K562 (cell line): Measurements from ENCODE around the gene FSTL1. TPM values are rescaled to one million over a fixed set of nuclear protein-coding genes. Genes with fewer than 3 reads are reported as not detected.

Experiments
- ATAC-seq: fragments of 200-7000 bp; cut with Tn5 transposase; 3 replicates; pipeline ENCODE4 v1.9.1; 2020; ENCODE audit warnings: moderate library complexity
- BruUV-seq: library from RNA; stranded (reverse); fragments of 400-500 nt; replicated peaks from 2 replicates; lab custom pipeline; 2021; lab: Mats Ljungman, UMichigan
- CTCF ChIA-PET: fragments of 300-600 bp; formaldehyde crosslinking; extraction: SDS; loops from one replicate; lab custom pipeline; 2021; ENCODE audit warnings: low intra/inter-chr PET ratio; lab: Yijun Ruan, JAX
- POLR2A ChIA-PET: fragments of 300-600, 350-650 bp; sonication (Branson Sonifier 250); formaldehyde crosslinking; extraction: SDS; loops from one replicate; lab custom pipeline; 2021; ENCODE audit warnings: antibody characterized with exemption, inconsistent platforms; lab: Yijun Ruan, JAX
- DNase-seq, 4 experiments: peaks; one replicate each; pipeline versions ENCODE4 v3.0.0 to v3.0.0-alpha.2; 2011 to 2018; ENCODE audit warnings: low spot score in 3 of 4, mixed read lengths in 3 of 4; ENCODE audit errors: extremely low read depth in 1 of 4
- FAIRE-seq: peaks from 2 replicates; lab custom pipeline; 2011; peaks lifted over from hg19 to GRCh38; lab: Jason Lieb, UNC
- H2AFZ ChIP-seq: 2 replicates; pipeline ENCODE4 v1.6.0; 2011; ENCODE audit warnings: low read depth, low read length, control low read depth, inconsistent platforms
- H3K27ac ChIP-seq: fragments of 200-600 bp; 3 replicates; pipeline ENCODE4 v1.8.0; 2011; ENCODE audit warnings: low read depth, mild to moderate bottlenecking, control low read depth, inconsistent platforms, low read length, moderate library complexity, mixed read lengths; ENCODE audit errors: extremely low read depth
- H3K27me3 ChIP-seq, 2 experiments: fragments of 300-600 bp in 1 of 2; 2 replicates in 1 of 2; 3 replicates in 1 of 2; pipeline versions ENCODE4 v1.6.0 to v1.8.0; 2011; ENCODE audit warnings: inconsistent platforms in 2 of 2, low read length in 2 of 2, mild to moderate bottlenecking in 1 of 2, mixed read lengths in 1 of 2, moderate library complexity in 1 of 2; ENCODE audit not compliant: control insufficient read depth in 2 of 2, insufficient read depth in 2 of 2
- H3K36me3 ChIP-seq: fragments of 300-600 bp; 3 replicates; pipeline ENCODE4 v1.8.0; 2011; ENCODE audit warnings: mild to moderate bottlenecking, low read length, inconsistent platforms; ENCODE audit not compliant: control insufficient read depth, insufficient read depth
- H3K4me1 ChIP-seq, 2 experiments: fragments of 200-600 bp in 1 of 2; replicated peaks in 1 of 2; 2 replicates in 1 of 2; 3 replicates in 1 of 2; pipeline versions ENCODE4 v1.5.1 to v1.8.0; 2011; ENCODE audit warnings: inconsistent platforms in 2 of 2, low read length in 2 of 2, mild to moderate bottlenecking in 1 of 2, mixed read lengths in 1 of 2, moderate library complexity in 1 of 2; ENCODE audit not compliant: control insufficient read depth in 2 of 2, insufficient read depth in 2 of 2
- H3K4me2 ChIP-seq: 2 replicates; pipeline ENCODE4 v1.6.1; 2011; ENCODE audit warnings: low read length, control low read depth, inconsistent platforms, mixed read lengths; ENCODE audit not compliant: insufficient read depth
- H3K4me3 ChIP-seq: fragments of 200-600 bp; sonication (generic), shearing (Covaris generic); 2 replicates; pipeline ENCODE4 v1.5.1; 2016; ENCODE audit warnings: control low read depth, inconsistent platforms
- H3K79me2 ChIP-seq: fragments of 200-600 bp; 3 replicates; pipeline ENCODE4 v1.8.0; 2011; ENCODE audit warnings: low read length, inconsistent platforms; ENCODE audit not compliant: control insufficient read depth, insufficient read depth
- H3K9ac ChIP-seq, 2 experiments: 2 replicates each; pipeline versions ENCODE4 v1.6.0 to v1.6.1; 2011; ENCODE audit warnings: low read depth in 2 of 2, low read length in 2 of 2, control low read depth in 1 of 2, inconsistent platforms in 1 of 2, mild to moderate bottlenecking in 1 of 2, mixed read lengths in 1 of 2; ENCODE audit not compliant: insufficient read depth in 1 of 2
- H3K9me1 ChIP-seq: one replicate; pipeline ENCODE4 v1.6.0; 2011; ENCODE audit warnings: inconsistent platforms, mild to moderate bottlenecking, low read length, moderate library complexity; ENCODE audit not compliant: control insufficient read depth, insufficient read depth
- H3K9me3 ChIP-seq: replicated peaks from 2 replicates; pipeline ENCODE4 v1.5.1; 2011; ENCODE audit warnings: low read depth, low read length, inconsistent platforms; ENCODE audit not compliant: control insufficient read depth, insufficient read depth
- H4K20me1 ChIP-seq: replicated peaks from 2 replicates; pipeline ENCODE4 v1.6.1; 2011; ENCODE audit warnings: low read length, inconsistent platforms, mixed read lengths; ENCODE audit not compliant: control insufficient read depth, insufficient read depth
- BCLAF1 ChIP-seq, 2 experiments: fragments of 450-650 bp in 1 of 2; IDR thresholded peaks; 2 replicates each; pipeline ENCODE4 v1.6.1; 2011 to 2017; ENCODE audit warnings: low read depth in 2 of 2, antibody characterized with exemption in 1 of 2, borderline replicate concordance in 1 of 2, low read length in 1 of 2, mild to moderate bottlenecking in 1 of 2, mixed read lengths in 1 of 2; ENCODE audit not compliant: control insufficient read depth in 1 of 2
- BRCA1 ChIP-seq, 2 experiments: fragments of 450-650 bp in 1 of 2; sonication (generic) in 1 of 2; formaldehyde crosslinking in 1 of 2; IDR thresholded peaks; 2 replicates each; pipeline versions ENCODE4 v1.5.0 to v1.6.1; 2017 to 2020; ENCODE audit warnings: mild to moderate bottlenecking in 1 of 2, missing genetic modification reagents in 1 of 2
- CBFB ChIP-seq: sonication (generic); formaldehyde crosslinking; IDR thresholded peaks from 2 replicates; pipeline ENCODE4 v1.4.0; 2020; ENCODE audit warnings: mild to moderate bottlenecking, missing genetic modification reagents
- DIDO1 ChIP-seq: fragments of 450-650 bp; IDR thresholded peaks from 2 replicates; pipeline ENCODE4 v1.6.1; 2016; ENCODE audit warnings: low read depth, missing biosample characterization, missing genetic modification characterization
- HDAC8 ChIP-seq: fragments of 450-650 bp; IDR thresholded peaks from 2 replicates; pipeline ENCODE4 v1.6.1; 2016; ENCODE audit warnings: mild to moderate bottlenecking, missing genetic modification characterization, moderate library complexity, missing compliant biosample characterization
- KAT8 ChIP-seq: fragments of 450-650 bp; IDR thresholded peaks from 2 replicates; pipeline ENCODE4 v1.6.1; 2016; ENCODE audit warnings: low read depth, mild to moderate bottlenecking
- KLF13 ChIP-seq: fragments of 450-650 bp; IDR thresholded peaks from 2 replicates; pipeline ENCODE4 v1.6.1; 2016; ENCODE audit warnings: missing genetic modification characterization, low read depth, mild to moderate bottlenecking, missing compliant biosample characterization, moderate library complexity, borderline replicate concordance
- MTA3 ChIP-seq: fragments of 450-650 bp; formaldehyde crosslinking; IDR thresholded peaks from 2 replicates; pipeline ENCODE4 v1.6.1; 2017; ENCODE audit warnings: mild to moderate bottlenecking, borderline replicate concordance
- MYNN ChIP-seq, 2 experiments: sonication (generic); formaldehyde crosslinking in 1 of 2; IDR thresholded peaks; 2 replicates each; pipeline versions ENCODE4 v1.5.0 to v1.6.1; 2016 to 2020; ENCODE audit warnings: antibody characterized with exemption in 1 of 2, missing genetic modification reagents in 1 of 2
- NFATC3 ChIP-seq: fragments of 450-650 bp; IDR thresholded peaks from 2 replicates; pipeline ENCODE4 v1.6.1; 2017; ENCODE audit warnings: mild to moderate bottlenecking
- RBBP5 ChIP-seq: fragments of 200-600 bp; sonication (generic); IDR thresholded peaks from 2 replicates; pipeline ENCODE4 v1.6.1; 2012; ENCODE audit warnings: borderline replicate concordance, mild to moderate bottlenecking, low read length, control low read depth, inconsistent platforms; ENCODE audit not compliant: insufficient read depth, poor library complexity, severe bottlenecking
- RBM17 ChIP-seq: fragments of 200-400 bp; formaldehyde crosslinking; IDR thresholded peaks from 2 replicates; pipeline ENCODE4 v1.6.1; 2017; ENCODE audit warnings: low read depth, mild to moderate bottlenecking, low read length, borderline replicate concordance
- RBM39 ChIP-seq: fragments of 200-400 bp; formaldehyde crosslinking; optimal IDR thresholded peaks from 2 replicates; pipeline ENCODE3; 2018; ENCODE audit warnings: low read depth, low read length
- SAP30 ChIP-seq: fragments of 200-600 bp; sonication (generic); IDR thresholded peaks from 2 replicates; pipeline ENCODE4 v1.6.1; 2012; ENCODE audit warnings: borderline replicate concordance, low read depth, mild to moderate bottlenecking, moderate library complexity, low read length, control low read depth, inconsistent platforms; ENCODE audit not compliant: insufficient read depth, poor library complexity, severe bottlenecking
- STAT5A ChIP-seq: IDR thresholded peaks from 2 replicates; pipeline ENCODE4 v1.6.1; 2012; ENCODE audit warnings: low read length, inconsistent platforms, borderline replicate concordance
- YBX1 ChIP-seq: fragments of 450-650 bp; IDR thresholded peaks from 2 replicates; pipeline ENCODE4 v1.7.1; 2016; ENCODE audit warnings: mild to moderate bottlenecking
- ZC3H11A ChIP-seq: IDR thresholded peaks from 2 replicates; pipeline ENCODE4 v1.6.1; 2012; ENCODE audit warnings: low read depth, low read length, improper control_type of control experiment
- ZNF311 ChIP-seq: fragments of 250-450 bp; sonication (Bioruptor Pico); IDR thresholded peaks from 2 replicates; pipeline ENCODE4 v1.4.0; 2020; ENCODE audit warnings: mild to moderate bottlenecking, moderate library complexity
- ZSCAN29 ChIP-seq: fragments of 450-650 bp; IDR thresholded peaks from 2 replicates; pipeline ENCODE4 v1.6.1; 2017
- WGBS: fragments of 100-300 bp; shearing (Covaris generic); methylation state at CpG from one replicate; pipeline ENCODE4 v1.1.6; 2016; ENCODE audit warnings: low coverage, mixed read lengths; ENCODE audit not compliant: insufficient coverage; ENCODE audit errors: missing lambda C conversion rate; 5-methylcytosine and 5-hydroxymethylcytosine counted together
- in situ Hi-C: fragments of 300-500 bp; cut with MboI; formaldehyde crosslinking; loops from 4 replicates; pipeline ENCODE4 v1.15.0; 2018; ENCODE audit warnings: inconsistent platforms, mixed read lengths
- intact Hi-C: fragments of 100-400 bp; cut with micrococcal nuclease; formaldehyde crosslinking; loops from 2 replicates; pipeline ENCODE4 v1.14.2; 2022
- polyA plus RNA-seq, 8 experiments: library from polyadenylated mRNA; depleted of rRNA in 4 of 8; stranded (reverse) in 5 of 8; unstranded in 3 of 8; fragments of >200 nt; fragmentation: Nextera tagmentation in 2 of 8; fragmentation: Illumina TruSeq in 1 of 8; extraction: Ambion mirVana in 2 of 8; extraction: Trizol in 1 of 8; gene quantifications; 2 replicates each; pipeline versions ENCODE4 v1.2.1 to v1.2.3, GENCODE V29; 2011 to 2014; ENCODE audit warnings: inconsistent platforms in 1 of 8, missing spikeins in 1 of 8
- total RNA-seq, 7 experiments: library from RNA; depleted of rRNA in 6 of 7; stranded (reverse); fragments of >200 nt in 6 of 7; fragmentation: Illumina TruSeq in 2 of 7; extraction: Trizol in 2 of 7; gene quantifications; 2 replicates each; pipeline versions ENCODE4 v1.2.1 to v1.2.3, GENCODE V29; 2011 to 2021; ENCODE audit warnings: low replicate concordance in 1 of 7

Gene FSTL1
- total and polyA plus RNA-seq, 9 of the 15 experiments (the other 6 are each of a cell fraction or from before 2014, with no cell fraction given) = 0.01 to 0.58 (median 0.08) TPM; not detected in 2

DNA sequence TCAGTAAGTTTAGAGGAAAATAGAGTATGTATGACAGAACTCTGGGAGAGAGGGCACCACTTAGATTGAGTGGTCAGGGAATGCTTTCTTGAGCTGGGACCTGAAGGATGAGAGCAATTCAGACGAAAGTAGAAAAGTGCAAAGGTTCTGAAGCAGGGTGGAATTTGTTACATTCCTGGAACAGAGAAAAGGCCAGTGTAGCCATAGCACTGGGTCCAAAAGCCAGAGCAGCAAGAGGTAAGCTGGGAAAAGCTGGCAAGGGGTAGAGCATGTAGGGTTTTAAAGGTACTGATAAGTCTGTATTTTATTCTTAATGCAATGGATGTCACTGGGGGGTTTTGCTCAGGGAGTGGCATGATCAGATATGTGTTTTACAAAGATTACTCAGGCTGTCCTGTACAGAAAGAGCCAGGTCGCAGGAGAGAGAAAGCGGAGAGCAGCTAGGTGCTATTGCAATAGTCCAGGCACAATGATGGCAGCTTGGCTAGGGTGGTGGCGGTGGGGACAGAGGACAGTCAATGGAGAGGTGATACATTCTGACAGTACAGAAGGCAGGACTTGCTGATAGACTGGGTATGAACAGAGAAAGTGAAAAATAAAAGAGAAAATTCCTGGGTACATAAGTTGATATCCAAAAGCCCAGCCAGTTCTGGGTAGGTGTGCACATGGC is 17.0 kb downstream of the FSTL1 start:
- DNase-seq = no peak
- no peaks in the 10 kb centered on the region for H3K36me3 ChIP-seq
- no peak overlapping the region for H2AFZ ChIP-seq
- H4K20me1 ChIP-seq = no peaks in the 10 kb centered on the region
- 0% methylated on average over 4 of the region's 4 CpGs for WGBS
- POLR2A ChIA-PET = no interaction called here
- H3K79me2 ChIP-seq = no peaks in the 10 kb centered on the region
- no peak for FAIRE-seq
- no peaks in the 10 kb centered on the region for H3K4me1 ChIP-seq
- TF ChIP-seq RBBP5 (no peak), KAT8 (no peak), ZSCAN29 (no peak), MTA3 (no peak), NFATC3 (no peak), HDAC8 (tag) (no peak), KLF13 (no peak), MYNN (IDR thresholded peaks at IDR 0.05) (no peak), MYNN (CRISPR knock-in tag; IDR thresholded peaks at IDR 0.05) (no peak), RBM17 (no peak), BCLAF1 (IDR thresholded peaks at IDR 0.05; ENCODE audit: borderline replicate concordance in 1 of 2, control insufficient read depth in 1 of 2, low read depth in 2 of 2, low read length in 1 of 2) (no peak), RBM39 (no peak), STAT5A (no peak), ZC3H11A (no peak), DIDO1 (tag) (no peak), YBX1 (no peak), SAP30 (no peak), ZNF311 (CRISPR knock-in tag) (no peak), CBFB (CRISPR knock-in tag) (no peak), BRCA1 (IDR thresholded peaks at IDR 0.05) (no peak), BRCA1 (CRISPR knock-in tag; IDR thresholded peaks at IDR 0.05) (no peak)
- no TSS peak for BruUV-seq
- H3K9ac ChIP-seq = no peak overlapping the region
- intact Hi-C loops = no loop called here
- H3K27me3 ChIP-seq = peaks cover 0 to 7% of the 10 kb centered on the region in 2 experiments; a peak in 2 of 5 replicates
- H3K4me2 ChIP-seq = no peak overlapping the region
- in situ Hi-C loops = loop anchor here (25.0 kb wide), 1 partner anchor 546 kb away; no protein-coding TSS in a partner anchor
- H3K4me3 ChIP-seq = no peak overlapping the region
- CTCF ChIA-PET = no interaction called here
- no peak overlapping the region for H3K27ac ChIP-seq
- H3K9me1 ChIP-seq = no peaks in the 10 kb centered on the region
- no peak for ATAC-seq
- no peaks in the 10 kb centered on the region for H3K9me3 ChIP-seq
